HCEC 1CT (cell line): Measurements from ENCODE around the gene GOLT1B.
A peak's percentile ranks its signal among the peaks of the same experiment; 100 is the strongest.
"Not testable (repeated sequence)": the region's sequence is repeated elsewhere in the genome, so short reads cannot be mapped to it uniquely, and the experiment has no call there.

Source experiments
- DNase-seq: peaks from one replicate; pipeline ENCODE4 v3.0.0-alpha.2; 2017

GOLT1B gene

GRCh38 chr12:21501258-21502163 is at the start of gene GOLT1B, which contains the start of gene RECQL:
TSS of gene GOLT1B (plus strand) at chr12:21501789. CDS start at chr12:21501924, 135 bp downstream.
TSS of gene RECQL (minus strand) at chr12:21501635. CDS start at chr12:21499570, 2,065 bp downstream.
- peak; percentile 99 for DNase-seq

- no peak for DNase-seq
Measured at GRCh38 chr12:21453312-21453852, 48.2 kb upstream of the GOLT1B start.

GRCh38 chr12:21456291-21456780 is 45.3 kb upstream of the GOLT1B start:
- no peak for DNase-seq

- no peak for DNase-seq
Measured at GRCh38 chr12:21459474-21459873, 42.1 kb upstream of the GOLT1B start.

DNA sequence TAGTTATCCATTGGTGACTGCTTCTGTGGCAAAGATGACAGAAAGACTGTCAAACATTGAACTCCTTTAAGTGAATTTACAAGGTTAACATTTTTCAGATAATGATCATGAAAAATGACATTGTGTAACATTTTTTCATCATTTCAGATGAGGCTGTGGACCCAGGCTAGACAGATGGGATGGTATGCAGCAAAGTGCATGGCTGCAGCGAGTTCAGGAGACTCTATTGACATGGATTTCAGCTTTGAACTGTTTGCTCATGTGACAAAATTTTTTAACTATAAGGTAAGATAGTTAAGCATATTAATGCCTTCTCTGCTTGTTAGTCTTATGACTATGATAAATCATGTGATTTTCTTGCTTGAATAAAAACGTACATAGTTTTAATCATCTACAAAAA is 34.3 kb upstream of the GOLT1B start:
- not testable (repeated sequence) for DNase-seq

GRCh38 chr12:21471294-21471693 is 30.3 kb upstream of the GOLT1B start:
- DNase-seq = no peak

DNA sequence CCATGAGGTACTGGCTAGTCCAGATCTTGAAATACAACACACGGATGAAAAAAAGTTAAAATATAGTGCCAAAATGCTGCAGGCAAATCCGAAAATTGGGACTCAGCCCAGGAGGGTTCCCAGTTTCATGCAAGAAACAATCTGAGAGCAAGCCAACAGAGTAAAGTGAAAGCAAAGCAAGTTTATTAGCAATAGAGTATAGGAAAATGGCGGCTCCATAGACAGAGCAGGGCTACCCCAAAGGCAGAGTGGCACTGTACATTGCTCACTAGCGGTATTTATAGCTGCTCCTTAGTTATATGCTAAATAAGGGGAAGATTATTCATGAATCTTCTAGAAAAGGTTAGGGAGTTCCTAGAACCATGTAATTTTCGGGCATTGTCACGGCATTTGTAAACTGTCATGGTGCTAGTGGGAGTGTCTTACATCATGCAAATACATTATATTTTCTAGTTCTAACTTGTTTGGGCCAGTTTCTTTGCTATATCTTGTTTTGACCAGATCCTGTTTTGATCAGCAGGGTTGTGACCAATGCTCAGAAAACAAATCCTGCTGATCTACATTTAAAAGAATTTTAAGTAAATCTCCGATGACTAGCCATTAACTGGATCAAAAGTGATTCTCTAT is 29.3 kb upstream of the GOLT1B start:
- no peak for DNase-seq

DNA sequence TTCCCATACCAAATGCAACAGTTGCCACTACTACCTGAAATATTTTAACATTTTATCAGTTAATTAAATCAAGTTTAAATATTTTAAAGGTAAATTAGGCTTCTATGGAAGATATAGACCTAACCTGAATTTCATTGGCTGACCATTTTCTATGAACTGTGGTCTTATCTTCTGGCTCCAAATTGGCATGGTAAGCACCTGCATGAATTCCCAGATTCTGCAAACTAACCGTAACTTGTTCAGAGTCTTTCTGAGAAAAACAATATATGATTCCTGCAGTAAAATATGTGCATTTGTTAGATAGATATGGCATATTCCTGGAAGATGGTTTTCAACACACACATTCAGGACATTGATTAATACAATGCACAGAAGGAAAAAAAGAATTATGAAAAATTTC is 26.0 kb upstream of the GOLT1B start:
- DNase-seq = no peak

DNA sequence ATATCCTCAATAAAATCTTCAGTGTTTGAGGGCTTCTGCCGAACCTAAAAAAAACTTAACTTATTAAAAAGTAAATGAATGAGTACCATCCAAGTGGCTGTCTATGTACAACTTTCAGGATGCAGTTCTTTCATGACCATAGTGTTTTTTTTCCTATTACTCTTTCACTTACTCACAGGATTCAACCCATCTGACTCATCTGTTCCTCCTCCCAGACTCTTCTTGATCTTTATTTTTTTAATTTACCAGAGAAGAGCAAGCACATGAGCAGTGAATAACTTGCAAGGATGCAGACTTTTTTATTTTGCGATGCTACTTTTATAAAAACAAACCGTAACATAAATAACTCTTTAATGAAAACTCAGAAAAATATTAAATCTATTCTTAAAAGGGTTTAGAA is 24.6 kb upstream of the GOLT1B start:
- peak; percentile 82 for DNase-seq

- no peak for DNase-seq
Measured at GRCh38 chr12:21478756-21479455, 22.7 kb upstream of the GOLT1B start.

DNA sequence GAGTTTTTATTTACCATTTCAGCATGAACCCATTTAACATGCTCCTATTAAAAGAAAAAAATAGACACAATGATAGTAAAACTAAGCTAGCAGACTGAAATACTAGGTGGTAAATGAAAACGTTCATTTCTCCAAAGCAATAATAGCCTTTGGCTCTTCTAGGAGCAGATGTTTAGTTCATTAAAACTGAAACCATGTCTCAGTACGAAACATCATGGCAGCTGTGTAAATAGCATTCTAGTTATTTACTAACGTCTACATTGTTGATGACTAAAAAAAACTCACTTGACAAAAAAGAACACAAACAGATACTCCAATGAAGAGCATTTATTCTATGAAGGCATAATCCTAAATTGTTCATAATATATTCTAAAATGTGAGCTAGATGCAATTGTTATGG is 18.1 kb upstream of the GOLT1B start:
- DNase-seq = no peak

DNA sequence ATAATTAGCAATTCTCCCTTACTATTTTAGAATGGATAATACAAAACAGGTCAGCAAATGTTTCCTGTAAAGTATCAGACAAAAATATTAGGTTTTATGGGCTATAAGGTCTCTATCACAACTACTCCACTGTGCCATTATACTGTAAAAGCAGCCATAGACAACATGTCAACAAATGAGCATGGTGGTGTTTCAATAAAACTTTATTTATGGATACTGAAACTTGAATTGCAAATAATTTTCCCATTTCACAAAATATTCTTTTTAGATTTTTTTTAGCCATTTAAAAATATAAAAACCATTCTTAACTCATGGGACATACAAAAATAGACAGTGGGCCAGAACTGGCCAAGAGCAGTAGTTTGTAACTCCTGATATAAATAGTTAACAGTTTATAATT is 15.6 kb upstream of the GOLT1B start:
- DNase-seq = no peak

- DNase-seq = no peak
Measured at GRCh38 chr12:21499765-21500164, 1.8 kb upstream of the GOLT1B start.

- DNase-seq = no peak
Measured at GRCh38 chr12:21500786-21501257, 767 bp upstream of the GOLT1B start.

- DNase-seq = peak; percentile 17
Measured at GRCh38 chr12:21502164-21502496, 541 bp downstream of the GOLT1B start.

DNA sequence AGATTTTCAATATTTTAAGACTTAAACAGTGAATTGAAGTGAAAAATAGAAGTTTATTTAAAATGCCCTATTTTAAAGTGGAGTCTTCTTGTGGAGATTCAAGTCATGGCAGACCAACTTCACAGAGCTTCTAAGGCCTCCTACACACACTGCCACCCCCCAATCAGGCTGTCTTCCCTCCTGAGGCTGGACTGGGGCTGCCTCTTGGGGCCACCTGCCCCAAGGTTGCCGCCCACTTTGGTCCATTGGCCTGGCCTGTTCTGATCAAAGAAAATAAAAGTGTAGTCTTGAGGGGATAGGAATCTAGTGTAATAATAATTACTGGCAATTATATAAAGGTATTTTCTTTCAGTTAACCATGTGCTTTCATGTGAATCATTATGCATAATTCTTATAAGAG is 1.3 kb downstream of the GOLT1B start:
- DNase-seq = no peak

DNA sequence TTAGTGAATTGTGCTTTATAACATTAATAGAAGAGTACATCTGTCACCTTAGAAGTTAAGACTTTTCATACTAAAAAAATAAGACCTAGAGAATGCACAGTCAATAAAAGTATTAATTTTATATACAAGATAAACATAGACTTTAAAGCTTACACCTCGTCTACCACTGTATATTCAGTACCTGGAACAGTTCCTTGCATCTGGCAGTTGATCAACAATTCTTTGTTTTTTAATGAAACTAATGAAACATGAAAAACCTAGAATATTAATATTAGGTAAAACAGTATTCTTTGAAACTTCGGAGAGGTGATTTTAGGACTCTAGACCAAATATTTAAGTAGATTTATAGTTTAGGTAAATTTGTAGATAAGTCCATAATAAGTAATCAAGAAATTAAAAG is 4.3 kb downstream of the GOLT1B start:
- no peak for DNase-seq

DNA sequence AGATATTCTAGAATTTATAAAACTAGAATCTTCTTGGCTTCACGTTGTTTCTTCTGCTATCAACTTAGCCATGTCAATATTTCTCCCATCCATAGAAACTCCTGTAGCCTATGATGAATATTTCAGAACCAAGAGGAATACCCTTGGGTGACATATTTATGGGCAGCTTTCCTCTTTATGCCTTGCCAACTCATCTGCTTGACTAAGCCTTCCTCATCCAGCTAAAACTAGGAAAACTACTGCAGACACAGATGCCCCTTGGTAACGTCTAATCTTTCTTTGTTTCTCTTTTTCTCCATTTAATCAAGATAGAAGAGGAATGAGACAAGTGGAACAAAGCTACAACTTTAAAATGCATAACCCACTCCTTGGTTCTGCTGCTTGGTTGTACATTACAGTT is 6.3 kb downstream of the GOLT1B start:
- no peak for DNase-seq

DNA sequence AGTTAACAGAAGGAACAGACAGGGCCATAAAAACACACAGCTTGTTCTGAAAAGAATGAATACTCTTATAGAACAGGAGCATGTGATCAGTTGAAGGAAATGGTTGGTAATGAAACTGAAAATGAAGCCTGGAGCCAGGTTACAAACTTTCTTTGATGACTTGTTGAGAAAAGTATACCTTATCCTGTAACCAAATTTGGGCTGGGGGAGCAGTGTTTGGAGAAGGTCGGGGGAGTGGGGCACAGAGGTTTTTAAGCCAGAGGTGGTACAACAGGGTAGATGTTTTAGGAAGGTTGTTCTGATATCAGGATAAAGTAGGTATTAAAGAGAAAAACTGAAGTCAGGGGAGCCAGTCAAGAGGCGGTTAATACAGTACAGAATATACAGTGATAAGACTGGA is 8.2 kb downstream of the GOLT1B start:
- DNase-seq = no peak

- no peak for DNase-seq
Measured at GRCh38 chr12:21516281-21516680, 14.7 kb downstream of the GOLT1B start.

- no peak for DNase-seq
Measured at GRCh38 chr12:21518451-21518850, 16.9 kb downstream of the GOLT1B start.

- no peak for DNase-seq
Measured at GRCh38 chr12:21521541-21521940, 20.0 kb downstream of the GOLT1B start.

DNA sequence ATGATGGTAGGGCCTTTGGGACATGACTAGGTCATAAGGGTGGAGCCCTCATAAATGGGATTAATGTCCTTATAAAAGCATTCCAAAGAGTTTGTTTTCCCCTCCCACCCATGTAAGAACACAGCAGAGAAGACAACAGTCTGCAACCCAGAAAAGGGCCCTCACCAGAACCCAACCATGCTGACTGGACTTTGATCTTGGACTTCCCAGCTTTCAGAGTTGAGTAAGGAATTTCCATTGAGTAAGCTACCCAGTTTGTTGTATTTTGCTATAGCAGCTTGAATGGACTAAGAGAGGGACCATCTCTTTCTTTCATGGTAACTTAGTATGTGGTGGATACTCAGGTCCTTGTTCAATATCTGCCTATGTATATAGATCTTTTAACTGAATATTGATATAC is 21.6 kb downstream of the GOLT1B start:
- no peak for DNase-seq
